ENCODE data around the gene RELCH. TPM values are rescaled to one million over a fixed set of nuclear protein-coding genes. Genes with fewer than 3 reads are reported as not detected.

The RELCH gene
- total RNA-seq, 2 experiments from 2014 or later, result 19.3 to 20.0 TPM

DNA sequence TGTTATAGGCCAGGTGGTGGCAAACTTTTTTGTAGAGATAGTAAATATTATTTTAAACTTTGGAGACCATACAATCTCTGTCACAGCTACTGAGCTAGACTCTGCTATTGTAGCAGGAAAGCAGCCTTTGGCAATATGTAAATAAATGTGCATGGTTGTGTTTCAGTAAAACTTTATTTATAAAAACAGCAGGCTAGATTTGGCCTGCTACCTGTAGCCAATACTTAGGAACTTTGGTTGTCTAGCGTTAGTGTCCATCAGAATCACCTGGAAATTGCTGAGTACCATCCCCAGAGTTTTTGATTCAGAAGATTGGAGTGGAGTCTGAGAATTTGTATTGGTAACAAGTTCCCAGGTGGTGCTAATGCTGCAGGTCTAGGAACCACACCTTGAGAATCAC lies 114.3 kb downstream of the RELCH start:
- CTCF ChIA-PET, result no interaction called here
- POLR2A ChIA-PET, result no interaction called here

DNA sequence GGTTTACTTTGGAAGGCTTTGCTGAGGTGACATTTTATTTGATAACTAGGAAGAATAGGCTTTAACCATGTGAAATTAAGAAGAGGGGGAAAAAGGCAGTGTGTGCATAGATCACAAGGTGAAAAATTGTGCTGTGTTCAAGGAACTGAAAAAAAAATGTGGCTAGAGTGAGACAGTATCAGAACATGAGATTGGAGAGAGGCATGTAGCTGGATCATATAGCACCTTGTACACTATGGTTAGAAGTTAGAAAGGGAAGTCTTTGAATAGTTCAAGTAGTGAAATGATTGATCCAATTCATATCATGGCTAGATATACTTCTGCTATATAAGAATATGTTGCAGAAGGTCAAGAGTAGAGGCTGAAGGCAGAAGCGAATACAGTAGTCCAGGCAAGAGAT lies 125.8 kb downstream of the RELCH start:
- ChIA-PET POLR2A (no interaction called here), CTCF (interaction anchor here (1.4 kb wide), 1 partner anchor 13 kb away, joined by 3 read pairs; the partner anchor contains the start of gene TNFRSF11A)

DNA sequence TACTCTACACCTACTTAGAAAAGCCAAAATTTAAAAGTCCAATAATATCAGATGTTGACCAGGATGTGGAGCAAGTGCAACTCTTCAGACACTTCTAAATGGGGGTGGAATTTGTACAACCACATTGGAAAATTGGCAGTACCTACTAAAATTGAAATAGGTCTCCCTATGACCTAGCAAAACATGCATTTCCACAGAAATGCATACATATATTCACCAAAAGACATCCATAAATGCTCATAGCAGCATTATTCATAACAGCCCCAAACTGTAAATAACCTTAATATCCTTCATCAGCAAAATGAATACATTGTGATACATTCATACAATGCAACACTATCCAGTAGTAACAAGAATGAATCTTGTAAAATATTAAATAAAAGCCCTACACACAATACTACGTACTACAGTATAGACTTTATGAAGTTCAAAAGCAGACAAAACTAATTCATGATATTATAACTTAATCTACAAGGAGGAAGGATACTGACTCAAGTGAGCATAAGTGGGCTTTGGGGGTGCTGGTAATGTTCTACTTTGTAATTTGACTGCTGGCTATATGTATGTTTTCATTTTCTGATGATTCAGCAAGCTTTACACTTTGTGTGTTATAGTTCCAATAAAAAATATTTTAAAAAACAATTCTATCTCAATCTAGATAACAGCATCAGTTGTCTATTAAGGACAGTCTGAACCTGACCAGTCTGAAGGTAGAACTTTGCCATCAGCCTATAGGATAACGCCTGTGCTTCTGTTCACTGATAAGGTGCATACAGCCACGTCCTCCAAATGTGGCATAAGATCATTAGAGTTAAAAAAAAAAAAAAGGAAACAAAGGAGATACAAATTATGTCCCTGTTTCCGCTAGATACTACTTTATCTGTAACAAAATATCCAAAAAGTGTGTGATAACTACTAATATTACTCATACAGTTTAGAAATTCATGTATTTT lies 131.4 kb downstream of the RELCH start:
- POLR2A ChIA-PET, result no interaction called here
- CTCF ChIA-PET, result no interaction called here

DNA sequence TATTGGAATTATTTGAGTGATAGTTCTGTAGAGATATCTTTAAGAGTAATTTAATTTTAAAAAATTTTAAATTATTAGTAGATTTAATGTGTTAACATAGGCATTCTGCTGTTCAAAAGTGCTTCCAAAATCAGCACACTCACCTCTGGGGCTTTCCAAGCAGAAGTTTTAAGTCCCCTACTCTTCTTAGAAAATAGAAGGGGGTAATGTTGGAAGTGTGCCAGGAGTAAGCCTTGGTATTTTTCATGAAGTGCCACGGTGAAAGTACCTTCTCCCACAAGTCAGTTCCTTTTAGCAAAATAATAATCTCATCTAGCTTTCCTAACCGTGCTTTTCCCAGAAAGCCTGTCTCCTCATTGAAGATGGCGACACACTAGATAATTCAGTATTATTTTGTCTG lies 134.1 kb downstream of the RELCH start:
- ChIA-PET POLR2A (no interaction called here), CTCF (no interaction called here)

- POLR2A ChIA-PET, result no interaction called here
- CTCF ChIA-PET, result interaction anchor here (1.1 to 1.3 kb wide), 2 partner anchors 42 to 102 kb away, joined by 3 to 4 read pairs; no protein-coding TSS in a partner anchor
Measured at GRCh38 chr18:62323483-62324180, 136.6 kb downstream of the RELCH start.

DNA sequence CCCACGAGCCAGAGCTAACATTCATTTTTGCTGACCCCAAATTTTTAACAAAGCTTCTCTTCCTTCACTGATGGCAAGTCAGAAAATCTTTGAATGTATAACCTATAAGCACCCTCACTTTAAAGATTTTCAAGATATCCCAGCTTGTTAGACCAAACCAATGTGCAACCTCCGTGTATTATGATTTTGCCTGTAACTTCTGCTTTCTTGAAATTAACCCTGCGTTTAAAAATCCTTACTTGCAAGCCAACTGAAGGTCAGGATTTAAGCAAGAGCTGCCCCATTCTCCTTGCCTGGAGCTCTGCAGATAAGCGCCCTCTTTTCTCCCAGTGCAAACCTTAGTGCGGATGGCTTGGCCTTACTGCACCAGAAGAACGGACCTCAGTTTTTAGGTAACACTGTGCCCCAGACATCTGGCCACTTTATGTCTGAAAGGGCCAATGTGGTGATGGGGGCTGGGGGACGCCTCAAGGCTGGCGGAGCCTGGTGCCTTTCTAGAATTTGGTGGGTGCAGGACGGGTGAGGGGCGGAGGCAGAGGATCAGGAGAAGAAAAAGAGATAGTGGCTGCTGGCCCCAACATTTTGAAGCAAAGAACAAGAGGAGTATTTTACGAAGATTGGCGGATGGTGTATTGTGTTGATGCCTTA lies 137.2 kb downstream of the RELCH start:
- CTCF ChIA-PET, result interaction anchor here (0.5 to 1.7 kb wide), 6 partner anchors 26 to 658 kb away, joined by 3 to 7 read pairs (median 4); no protein-coding TSS in a partner anchor
- POLR2A ChIA-PET, result no interaction called here

- ChIA-PET POLR2A (no interaction called here), CTCF (interaction anchor here (0.5 to 1.7 kb wide), 8 partner anchors 13 to 657 kb away, joined by 3 to 7 read pairs (median 4); no protein-coding TSS in a partner anchor)
Measured at GRCh38 chr18:62324917-62325805, 138.1 kb downstream of the RELCH start, which contains the start of gene TNFRSF11A. TSS of gene TNFRSF11A (plus strand) at chr18:62325310. CDS start at chr18:62325353, 43 bp downstream.

- CTCF ChIA-PET, result interaction anchor here (1.0 to 1.7 kb wide), 4 partner anchors 14 to 657 kb away, joined by 3 to 7 read pairs (median 4); no protein-coding TSS in a partner anchor
- POLR2A ChIA-PET, result no interaction called here
Measured at GRCh38 chr18:62325806-62326645, 139.0 kb downstream of the RELCH start.

- ChIA-PET CTCF (no interaction called here), POLR2A (no interaction called here)
Measured at GRCh38 chr18:62326646-62327348, 139.7 kb downstream of the RELCH start.

DNA sequence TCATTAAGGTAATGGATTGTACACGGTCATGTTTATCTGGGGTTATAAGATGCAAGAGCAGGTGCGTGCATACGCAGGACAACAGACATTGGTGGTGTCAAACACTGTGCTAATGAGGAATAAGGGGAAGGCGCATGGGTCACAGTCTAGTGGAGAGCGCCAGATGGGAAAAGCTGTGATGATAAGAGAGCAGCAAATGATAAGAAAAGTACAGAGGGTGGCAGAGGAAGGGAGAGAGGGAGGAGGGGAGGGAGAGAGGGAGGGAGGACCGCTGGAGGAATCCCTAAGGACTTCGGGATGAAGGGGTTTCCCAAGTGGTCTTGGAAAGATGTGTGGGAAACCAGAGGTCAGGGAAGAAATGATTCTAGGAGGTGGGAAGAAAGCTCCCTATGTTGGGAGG lies 140.9 kb downstream of the RELCH start:
- POLR2A ChIA-PET, result no interaction called here
- CTCF ChIA-PET, result no interaction called here

GRCh38 chr18:62328586-62329525 lies 141.8 kb downstream of the RELCH start:
- ChIA-PET POLR2A (no interaction called here), CTCF (no interaction called here)

DNA sequence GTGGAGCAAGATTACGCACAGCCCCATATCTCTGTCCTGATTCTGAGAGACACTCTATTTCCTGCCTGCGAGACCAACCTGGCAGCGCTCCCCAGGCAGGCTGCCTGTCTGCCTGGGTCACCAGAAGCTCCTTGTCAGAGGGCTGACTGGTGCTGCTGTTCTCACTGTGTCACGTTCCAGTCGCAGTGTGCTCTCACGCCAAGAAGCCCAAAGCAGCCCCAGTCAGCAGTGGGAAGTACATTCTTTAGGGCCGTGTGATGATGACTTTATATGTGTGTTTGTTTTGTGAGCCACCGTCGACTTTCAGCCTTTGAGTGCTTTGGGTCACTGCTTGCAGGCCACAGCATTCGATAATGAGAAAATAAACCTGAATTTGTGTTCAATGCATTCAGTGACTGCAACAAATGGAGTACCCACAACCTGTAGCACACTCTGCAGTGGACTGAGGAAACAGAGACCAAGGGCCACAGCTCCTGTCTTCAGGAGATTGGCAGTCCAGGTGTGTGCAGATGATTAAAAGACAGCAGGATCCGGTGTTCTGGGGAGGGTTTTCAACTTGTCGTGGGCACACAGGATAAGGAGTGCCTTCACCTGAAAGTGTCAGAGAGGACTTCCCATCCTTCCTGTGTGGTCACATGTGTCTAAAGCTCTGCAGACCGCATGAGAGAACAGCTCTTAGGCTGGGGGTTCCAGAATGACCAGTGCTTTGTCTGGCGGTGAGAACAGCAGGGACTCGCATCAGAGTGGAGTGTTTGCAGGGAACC lies 142.8 kb downstream of the RELCH start:
- POLR2A ChIA-PET, result no interaction called here

GRCh38 chr18:62330650-62331049 lies 143.6 kb downstream of the RELCH start:
- ChIA-PET CTCF (interaction anchor here (1.0 to 1.1 kb wide), 2 partner anchors 10 to 14 kb away, joined by 3 read pairs; no protein-coding TSS in a partner anchor), POLR2A (no interaction called here)

More for the DNA sequence above, 142.8 kb downstream of the RELCH start:
- CTCF ChIA-PET, result interaction anchor here (1.0 to 1.1 kb wide), 2 partner anchors 10 to 14 kb away, joined by 3 read pairs; no protein-coding TSS in a partner anchor

DNA sequence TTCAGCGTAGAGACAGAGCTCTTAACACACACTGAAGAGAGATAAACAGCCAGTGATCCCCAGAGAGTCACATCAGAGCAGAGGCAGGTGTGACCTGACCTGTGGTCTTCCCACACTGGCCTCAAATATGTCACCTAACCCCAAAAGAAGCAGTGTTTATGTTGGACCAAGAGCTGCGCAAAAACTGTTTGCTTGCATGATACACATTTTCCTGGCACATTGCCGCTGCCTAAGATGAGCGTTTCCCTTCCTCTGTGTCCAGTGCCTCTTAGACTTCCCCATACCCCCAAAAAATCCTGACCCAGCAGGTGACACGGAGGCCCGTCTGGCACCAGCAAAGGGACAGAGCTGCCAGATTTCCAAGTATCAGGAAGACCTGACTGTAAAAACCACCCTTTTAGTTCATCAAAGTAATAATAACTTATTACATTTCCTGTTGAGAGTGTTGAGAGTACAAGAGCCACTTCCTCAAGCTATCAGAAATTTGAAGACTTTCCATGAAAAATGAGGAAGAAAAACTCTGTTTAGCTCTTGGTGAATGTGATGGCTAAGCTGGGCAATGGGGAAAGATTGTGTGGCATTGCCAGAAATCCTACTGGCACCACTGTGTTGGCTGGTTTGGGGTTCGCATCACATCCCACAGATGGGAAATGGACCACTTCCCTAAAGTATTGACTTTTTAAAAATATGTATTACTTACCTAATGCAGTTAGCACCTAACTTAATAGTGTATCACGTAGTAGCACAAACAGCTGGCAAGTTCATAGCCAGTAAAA lies 144.7 kb downstream of the RELCH start:
- ChIA-PET POLR2A (no interaction called here), CTCF (interaction anchor here (1.2 kb wide), 1 partner anchor 94 kb away, joined by 3 read pairs; no protein-coding TSS in a partner anchor)

DNA sequence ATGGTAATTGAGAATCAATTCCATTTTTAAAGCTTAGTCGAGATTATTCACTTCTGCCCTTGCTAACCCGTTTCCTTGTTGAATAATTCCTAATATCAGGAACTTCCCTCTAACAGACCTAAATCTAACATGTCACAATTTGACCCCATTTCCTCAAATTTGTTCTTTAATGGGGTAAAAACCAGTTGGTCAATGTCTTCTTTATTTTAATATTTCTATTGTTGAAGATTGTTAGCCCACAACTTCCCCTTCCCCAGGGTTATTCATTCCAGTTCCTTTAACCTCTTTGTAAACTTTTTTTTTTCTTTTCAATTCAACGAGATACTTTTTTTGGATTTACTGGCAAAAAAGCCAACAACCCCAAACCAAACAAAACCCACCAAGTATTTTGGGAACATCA lies 145.4 kb downstream of the RELCH start:
- CTCF ChIA-PET, result interaction anchor here (1.2 kb wide), 1 partner anchor 93 kb away, joined by 3 read pairs; no protein-coding TSS in a partner anchor
- POLR2A ChIA-PET, result no interaction called here

Data from activated CD8-positive, alpha-beta memory T cell treated with anti-CD3 and anti-CD28 coated beads for 36 hours (primary cell).